Measurements from ENCODE around the gene CIDEB. TPM values are rescaled to one million over a fixed set of nuclear protein-coding genes. Genes with fewer than 3 reads are reported as not detected.

The CIDEB gene
- total and polyA plus RNA-seq, 2 of the 13 experiments (the other 11 are each of a cell fraction or from before 2014, with no cell fraction given), result 35.8 to 110 TPM

GRCh38 chr14:24309538-24310264 is 1.9 kb upstream of the CIDEB start, which contains the start of gene LTB4R2 (continued):
- 0 out of 2 replicates have a peak, but pooled peaks have one; percentile 21 for TF ChIP-seq HBP1 (CRISPR knock-in tag; IDR thresholded peaks at IDR 0.05; ENCODE audit: low read depth)
- no peak for TF ChIP-seq STAT5B (CRISPR knock-in tag; IDR thresholded peaks at IDR 0.05)
- no peak for TF ChIP-seq MNT (IDR thresholded peaks at IDR 0.05)
- no peak for TF ChIP-seq JDP2 (CRISPR knock-in tag; IDR thresholded peaks at IDR 0.05; ENCODE audit: borderline replicate concordance)
- no peak for TF ChIP-seq MLX (CRISPR knock-in tag; IDR thresholded peaks at IDR 0.05)
- no peak for TF ChIP-seq THAP8 (CRISPR knock-in tag; IDR thresholded peaks at IDR 0.05; ENCODE audit: borderline replicate concordance)
- TF ChIP-seq ZBTB7A (CRISPR knock-in tag; IDR thresholded peaks at IDR 0.05), result no peak
- TF ChIP-seq NFYC (CRISPR knock-in tag; IDR thresholded peaks at IDR 0.05), result no peak
- no peak for TF ChIP-seq ZNF503 (CRISPR knock-in tag; IDR thresholded peaks at IDR 0.05)
- TF ChIP-seq ZNF160 (CRISPR knock-in tag; IDR thresholded peaks at IDR 0.05), result no peak
- no peak for TF ChIP-seq ZNF792 (CRISPR knock-in tag; IDR thresholded peaks at IDR 0.05)
- TF ChIP-seq MXI1 (IDR thresholded peaks at IDR 0.05; ENCODE audit: borderline replicate concordance, low read depth, low read length), result no peak
- TF ChIP-seq ATAD3A (CRISPR knock-in tag; IDR thresholded peaks at IDR 0.05), result no peak
- TF ChIP-seq SPEN (CRISPR knock-in tag; IDR thresholded peaks at IDR 0.05; ENCODE audit: low read depth), result peak; percentile 1; the same call in 1 of the 2 replicates
- TF ChIP-seq ZNF496 (CRISPR knock-in tag; IDR thresholded peaks at IDR 0.05; ENCODE audit: insufficient replicate concordance), result no peak
- no peak for TF ChIP-seq SOX5 (CRISPR knock-in tag; IDR thresholded peaks at IDR 0.05; ENCODE audit: borderline replicate concordance)
- no peak for TF ChIP-seq NPAS2 (CRISPR knock-in tag; IDR thresholded peaks at IDR 0.05; ENCODE audit: borderline replicate concordance)
- TF ChIP-seq PHB2 (IDR thresholded peaks at IDR 0.05; ENCODE audit: partially characterized antibody), result peak; percentile 60
- TF ChIP-seq SRY (CRISPR knock-in tag; IDR thresholded peaks at IDR 0.05), result no peak
- TF ChIP-seq E2F1 (CRISPR knock-in tag; IDR thresholded peaks at IDR 0.05), result no peak
- no peak for TF ChIP-seq HDAC1 (CRISPR knock-in tag; IDR thresholded peaks at IDR 0.05)
- 0 out of 2 replicates have a peak, but pooled peaks have one; percentile 4 for TF ChIP-seq SMARCE1 (IDR thresholded peaks at IDR 0.05; ENCODE audit: borderline replicate concordance)
- no peak for TF ChIP-seq ZFP36L1 (CRISPR knock-in tag; IDR thresholded peaks at IDR 0.05)
- TF ChIP-seq RBM22 (optimal IDR thresholded peaks at IDR 0.05; ENCODE audit: low read length), result peak; percentile 3

Data from HepG2 (cell line).